HG03159 (cell line): ENCODE data around the gene CORO2B.
"Not testable (repeated sequence)": the region's sequence is repeated elsewhere in the genome, so short reads cannot be mapped to it uniquely, and the experiment has no call there.

Experiments used
- ATAC-seq: cut with Tn5 transposase; IDR thresholded peaks from one replicate; pipeline ENCODE4 v1.9.1; 2021; ENCODE audit warnings: mild to moderate bottlenecking, moderate library complexity; ENCODE audit not compliant: unreplicated experiment

The CORO2B gene

DNA sequence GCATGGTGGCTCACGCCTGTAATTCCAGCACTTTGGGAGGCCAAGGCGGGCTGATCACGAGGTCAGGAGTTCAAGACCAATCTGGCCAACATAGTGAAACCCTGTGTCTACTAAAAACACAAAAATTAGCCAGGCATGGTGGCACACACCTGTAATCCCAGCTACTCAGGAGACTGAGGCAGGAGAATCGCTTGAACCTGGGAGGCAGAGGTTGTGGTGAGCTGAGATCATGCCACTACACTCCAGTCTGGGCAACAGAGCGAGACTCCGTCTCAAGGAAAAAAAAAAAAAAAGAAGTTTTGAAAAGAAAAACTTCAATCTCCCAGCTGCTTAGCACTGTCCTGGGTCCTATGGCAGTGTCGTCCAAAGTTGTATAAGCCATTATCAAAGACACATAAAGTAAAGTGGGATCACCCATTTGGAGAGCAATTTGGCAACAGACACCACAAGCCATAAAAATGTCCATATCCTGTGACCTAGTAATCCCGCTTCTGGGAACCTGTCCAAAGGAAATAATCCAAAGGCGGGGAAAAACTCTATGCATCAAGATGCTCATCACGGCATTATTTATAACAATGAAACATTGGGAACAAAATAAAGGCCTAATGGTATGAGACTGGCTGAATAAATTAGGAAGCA, 26.2 kb downstream of the CORO2B start:
- ATAC-seq, result not testable (repeated sequence)

- no peak for ATAC-seq
Observed at GRCh38 chr15:68606375-68606774, 27.6 kb downstream of the CORO2B start.

- ATAC-seq, result no peak
Observed at GRCh38 chr15:68608206-68608843, 29.5 kb downstream of the CORO2B start.

GRCh38 chr15:68608844-68609232, 30.0 kb downstream of the CORO2B start:
- no peak for ATAC-seq

DNA sequence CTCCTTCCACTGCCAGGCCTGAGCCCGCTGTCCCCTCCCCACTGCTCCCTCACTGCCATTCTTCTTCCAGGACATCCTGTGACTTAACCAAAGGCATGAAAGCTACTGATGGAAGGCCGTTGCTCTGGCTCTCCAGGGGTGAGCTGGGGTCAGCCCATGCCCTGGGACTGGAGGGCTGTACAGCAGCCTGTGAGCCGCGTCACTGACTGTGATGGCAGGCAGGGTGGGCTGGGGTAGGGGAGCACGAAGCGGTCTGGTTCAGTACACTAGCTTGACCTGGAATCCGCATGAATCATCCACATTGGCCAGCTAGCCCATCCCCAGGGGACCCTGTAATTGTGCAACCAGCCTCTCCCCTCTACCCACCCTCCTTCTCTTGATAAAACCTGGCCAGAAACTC, 30.8 kb downstream of the CORO2B start:
- ATAC-seq, result no peak

DNA sequence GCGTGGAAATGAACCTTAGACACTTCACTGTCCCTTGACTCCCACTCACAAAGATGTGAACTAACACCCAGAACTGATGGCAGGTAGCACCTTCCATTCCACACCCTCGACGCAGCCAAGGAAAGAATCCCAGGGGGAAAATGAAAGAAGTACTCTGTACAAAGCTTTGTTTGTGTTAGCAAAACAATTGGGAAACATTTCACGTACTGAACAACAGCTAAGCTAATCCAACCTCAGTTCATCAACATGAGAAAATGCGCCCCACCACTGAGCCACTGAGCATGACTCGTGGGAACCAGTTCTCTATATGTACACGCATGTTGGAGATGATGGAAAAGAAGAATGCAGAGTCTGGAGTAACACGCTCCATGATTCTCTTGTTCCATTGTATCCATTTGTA, 32.0 kb downstream of the CORO2B start:
- no peak for ATAC-seq

DNA sequence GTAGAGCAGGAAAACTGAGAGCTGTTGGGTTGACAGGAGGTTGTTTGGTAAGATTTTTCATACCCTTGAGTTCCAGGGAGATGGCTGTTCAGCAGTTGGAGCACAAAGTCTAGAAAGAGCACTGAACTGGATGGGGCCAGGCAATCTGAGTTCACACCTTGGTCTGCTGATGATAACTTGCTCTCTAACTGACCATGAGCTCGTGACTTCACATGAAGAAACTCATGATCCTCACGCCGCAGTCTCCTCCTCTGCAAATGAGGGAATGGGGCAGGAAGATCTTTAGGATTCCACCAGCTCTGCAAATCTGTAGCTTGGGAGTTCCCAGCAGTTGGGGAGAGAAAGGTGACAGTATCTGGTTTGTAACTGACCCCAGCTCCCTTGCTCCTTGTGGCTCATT, 33.7 kb downstream of the CORO2B start:
- ATAC-seq, result no peak

- no peak for ATAC-seq
Observed at GRCh38 chr15:68612979-68613740, 34.4 kb downstream of the CORO2B start.

DNA sequence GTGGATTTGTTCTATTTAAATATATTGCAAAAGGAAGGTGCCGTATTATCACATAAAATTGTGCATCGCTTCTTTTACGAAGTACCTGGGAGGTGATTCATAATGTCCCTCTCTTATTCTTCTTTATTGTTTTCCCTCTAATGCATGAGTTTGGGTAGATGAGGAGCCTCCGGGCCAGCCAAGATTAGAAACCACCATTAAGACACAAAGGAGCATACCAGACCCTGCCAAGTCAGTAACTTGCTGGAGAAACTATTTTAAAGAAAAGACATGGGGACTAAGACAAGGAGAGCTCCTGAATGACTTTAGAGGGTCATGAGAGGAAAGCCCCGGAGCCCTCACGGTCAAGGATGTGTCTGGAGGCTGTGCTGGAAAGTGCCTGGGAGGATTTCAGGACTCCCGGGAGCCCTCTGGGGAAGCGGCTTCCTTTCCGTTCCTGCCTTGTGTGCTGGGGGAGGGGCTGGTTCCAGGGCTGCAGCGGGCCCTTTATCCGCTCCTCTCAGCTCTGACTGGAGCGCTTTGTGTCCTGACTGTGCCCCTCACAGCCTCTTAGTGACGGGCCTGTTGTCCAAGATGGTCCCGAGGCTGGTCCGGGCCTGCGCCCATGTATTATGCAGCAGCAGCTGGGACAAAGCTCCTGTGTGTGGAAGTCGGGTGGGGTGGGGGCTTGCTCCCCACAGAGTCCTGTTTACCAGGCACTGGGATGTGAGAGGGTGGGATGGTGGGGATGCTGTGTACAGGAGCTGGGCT, 35.7 kb downstream of the CORO2B start:
- ATAC-seq, result no peak

DNA sequence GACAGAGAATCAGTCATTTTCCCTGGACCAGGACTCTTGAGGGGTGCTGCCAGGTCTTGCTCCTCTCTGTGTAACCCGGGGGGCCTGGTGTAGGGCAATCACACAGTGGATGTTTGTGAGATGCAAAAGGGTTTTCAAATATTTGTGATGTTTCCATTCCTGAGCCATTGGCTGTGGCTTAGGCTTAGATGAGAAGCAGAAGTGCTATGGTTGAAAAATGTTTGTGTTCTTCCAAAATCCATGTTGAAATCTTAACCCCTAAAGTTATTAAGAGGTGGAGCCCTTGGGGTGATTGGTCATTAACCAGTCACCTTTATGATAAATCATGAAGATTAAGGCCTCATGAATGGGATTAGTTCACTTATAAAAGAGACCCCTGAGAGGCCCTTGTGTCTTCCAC, 36.5 kb downstream of the CORO2B start:
- ATAC-seq, result no peak

- no peak for ATAC-seq
Observed at GRCh38 chr15:68615811-68616210, 37.0 kb downstream of the CORO2B start.

DNA sequence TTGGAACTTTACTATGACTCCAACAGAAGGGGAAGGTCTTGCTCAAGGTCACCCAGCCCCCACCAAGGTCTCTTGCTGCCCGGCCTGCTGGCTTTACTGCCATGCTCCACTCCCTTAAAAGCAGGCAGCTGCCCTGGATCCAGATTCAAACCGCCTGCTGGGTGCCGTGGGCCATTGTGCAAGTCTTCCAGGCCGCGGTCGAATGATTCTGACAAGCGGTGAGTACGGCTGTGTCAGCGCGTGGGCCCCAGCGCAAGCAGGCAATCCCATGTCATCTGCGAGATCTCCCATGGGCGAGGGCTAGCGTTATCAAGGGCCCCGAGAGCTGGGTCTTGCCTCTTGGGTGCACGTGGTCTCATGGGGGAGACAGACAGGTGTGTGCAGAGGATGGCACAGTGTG, 37.6 kb downstream of the CORO2B start:
- no peak for ATAC-seq

- ATAC-seq, result no peak
Observed at GRCh38 chr15:68617001-68617400, 38.2 kb downstream of the CORO2B start.

- no peak for ATAC-seq
Observed at GRCh38 chr15:68617777-68618176, 39.0 kb downstream of the CORO2B start.

DNA sequence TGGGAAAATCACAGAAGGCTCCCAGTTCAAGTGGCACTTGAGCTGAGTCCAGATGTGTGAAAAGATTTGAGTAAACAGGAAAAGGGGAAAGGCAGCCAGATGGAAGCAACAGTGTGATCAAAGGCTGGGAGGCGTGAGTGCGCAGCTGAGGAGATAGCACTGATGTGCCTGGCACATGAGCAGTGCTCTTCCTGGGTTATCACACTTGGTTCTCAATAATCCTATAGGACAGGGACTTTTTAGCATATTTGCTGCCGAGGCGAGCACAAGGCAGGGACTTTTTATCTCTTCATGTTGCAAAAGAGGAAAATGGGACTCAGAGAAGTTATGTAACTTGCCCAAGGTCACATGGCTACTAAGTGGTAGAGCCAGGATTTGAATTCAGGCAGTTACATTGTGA, 39.6 kb downstream of the CORO2B start:
- no peak for ATAC-seq

DNA sequence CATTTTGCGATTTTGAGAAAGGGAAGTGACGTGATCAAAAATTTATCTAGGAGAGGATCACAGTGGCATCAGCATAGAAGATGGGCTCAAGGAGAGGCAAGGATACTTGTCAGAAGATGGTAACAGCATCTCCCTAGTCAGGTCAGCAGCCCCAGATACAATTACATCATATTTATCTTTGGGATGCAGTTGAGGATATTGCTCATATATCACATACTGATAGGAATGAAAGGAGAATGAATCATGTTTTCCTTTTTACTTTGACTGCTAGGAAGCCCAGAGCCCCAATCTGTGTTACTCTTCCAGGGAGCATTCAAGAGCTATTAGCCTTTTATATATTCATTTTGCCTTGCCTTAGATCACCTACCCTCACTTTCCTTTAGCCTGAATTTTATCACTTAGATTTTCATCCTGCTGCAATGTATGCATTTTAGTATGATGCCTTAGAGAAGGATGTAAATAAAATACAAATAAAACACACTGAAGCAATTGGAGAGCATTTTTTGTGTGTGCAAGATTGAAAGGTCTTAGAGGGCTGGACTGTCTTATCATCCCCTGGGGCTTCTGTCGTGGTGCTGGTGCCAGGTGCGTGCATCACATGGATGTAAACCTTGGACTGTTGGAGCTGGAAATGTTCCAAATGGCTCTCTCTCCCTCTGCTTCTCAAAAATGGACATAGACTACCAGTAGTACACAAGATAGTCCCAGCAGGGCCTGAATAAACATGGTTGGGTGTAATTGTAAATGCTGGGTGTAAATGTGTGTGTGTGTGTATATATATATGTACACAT, 40.3 kb downstream of the CORO2B start:
- ATAC-seq, result no peak

DNA sequence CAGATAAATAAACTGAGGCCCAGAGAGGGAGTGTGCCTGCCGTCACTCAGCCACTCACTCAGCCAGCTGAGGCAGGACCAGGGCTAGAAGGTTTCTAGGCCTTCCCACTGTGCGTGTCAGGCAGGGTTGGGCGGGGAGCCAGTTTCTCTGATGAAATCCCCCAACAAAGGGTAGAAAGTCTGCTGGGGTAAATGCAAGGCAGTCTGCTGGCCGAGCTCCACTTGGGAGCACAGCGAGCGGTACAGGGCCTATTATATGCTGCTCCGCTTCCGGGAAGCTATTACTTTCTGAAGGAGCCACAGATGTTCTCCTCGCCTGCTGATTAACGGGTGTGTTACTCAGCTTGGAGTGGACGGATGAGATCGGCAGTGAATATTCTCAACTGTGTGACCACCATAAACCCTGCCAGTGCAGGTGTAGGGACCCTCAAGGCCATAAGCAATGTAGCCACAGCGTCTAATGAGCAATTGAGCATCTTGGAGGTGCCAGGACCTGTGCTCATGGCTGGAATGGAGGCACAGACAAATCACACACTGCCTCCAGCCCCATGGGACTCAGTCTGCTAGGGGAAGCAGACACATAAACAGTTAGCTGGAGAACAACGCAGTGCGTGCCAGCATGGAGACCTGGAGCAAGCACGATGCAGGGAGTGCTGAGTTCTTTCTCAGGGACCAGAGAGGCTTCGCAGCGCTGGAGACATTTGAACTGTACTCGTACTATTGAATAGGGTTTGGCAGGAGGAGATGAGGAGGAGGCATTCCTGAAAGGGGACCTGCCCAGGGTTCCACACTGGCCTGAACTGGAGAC, 42.1 kb downstream of the CORO2B start:
- no peak for ATAC-seq

DNA sequence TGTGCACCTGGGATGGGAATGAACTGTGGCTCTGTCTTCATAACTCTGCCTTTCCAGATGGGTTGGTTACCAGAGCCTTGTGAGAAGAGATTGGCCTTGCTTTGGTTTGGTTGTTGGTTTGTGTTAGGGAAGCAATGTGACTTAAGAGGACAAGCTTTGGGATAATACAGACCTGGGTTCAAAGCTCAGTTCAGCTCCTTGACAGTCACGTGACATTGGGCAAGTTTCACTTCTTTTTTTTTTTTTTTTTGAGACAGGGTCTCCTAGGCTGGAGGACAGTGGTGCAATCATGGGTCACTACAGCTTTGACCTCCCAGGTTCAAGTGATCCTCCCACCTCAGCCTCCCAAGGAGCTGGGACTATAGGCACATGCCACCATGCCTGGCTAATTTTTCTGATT, 42.7 kb downstream of the CORO2B start:
- ATAC-seq, result no peak

- ATAC-seq, result no peak
Observed at GRCh38 chr15:68623301-68623892, 44.6 kb downstream of the CORO2B start.

- no peak for ATAC-seq
Observed at GRCh38 chr15:68625853-68626252, 47.1 kb downstream of the CORO2B start.
